GM18499 (cell line): ENCODE measurements around the gene L3MBTL1.

Experiments
- ATAC-seq: cut with Tn5 transposase; IDR thresholded peaks from one replicate; pipeline ENCODE4 v1.9.1; 2021; ENCODE audit warnings: moderate number of reproducible peaks; ENCODE audit not compliant: insufficient read depth, unreplicated experiment

The L3MBTL1 gene

GRCh38 chr20:43533060-43533459, 25.6 kb downstream of the L3MBTL1 start:
- no peak for ATAC-seq

GRCh38 chr20:43534016-43534415, 26.5 kb downstream of the L3MBTL1 start:
- ATAC-seq = no peak

GRCh38 chr20:43534791-43535350, 27.4 kb downstream of the L3MBTL1 start:
- no peak for ATAC-seq

- ATAC-seq = no peak
These were observed 28.0 kb downstream of the L3MBTL1 start for GRCh38 chr20:43535370-43536004.

- ATAC-seq = no peak
These were observed 28.7 kb downstream of the L3MBTL1 start for GRCh38 chr20:43536041-43536816.

- ATAC-seq = no peak
These were observed 29.4 kb downstream of the L3MBTL1 start for GRCh38 chr20:43536817-43537440.

GRCh38 chr20:43537921-43538877, 30.7 kb downstream of the L3MBTL1 start:
- no peak for ATAC-seq

- ATAC-seq = no peak
These were observed 31.6 kb downstream of the L3MBTL1 start for GRCh38 chr20:43538878-43539700.

- ATAC-seq = no peak
These were observed 32.6 kb downstream of the L3MBTL1 start for GRCh38 chr20:43539975-43540672.

GRCh38 chr20:43540673-43541060, 33.2 kb downstream of the L3MBTL1 start:
- ATAC-seq = no peak

- ATAC-seq = no peak
These were observed 33.7 kb downstream of the L3MBTL1 start for GRCh38 chr20:43541214-43541613.

GRCh38 chr20:43542161-43542560, 34.7 kb downstream of the L3MBTL1 start:
- no peak for ATAC-seq

GRCh38 chr20:43542674-43543073, 35.2 kb downstream of the L3MBTL1 start:
- ATAC-seq = no peak

GRCh38 chr20:43543138-43543537, 35.6 kb downstream of the L3MBTL1 start:
- ATAC-seq = no peak

GRCh38 chr20:43544501-43544900, 37.0 kb downstream of the L3MBTL1 start:
- no peak for ATAC-seq

GRCh38 chr20:43545837-43546578, 38.5 kb downstream of the L3MBTL1 start:
- ATAC-seq = no peak

- no peak for ATAC-seq
These were observed 40.9 kb downstream of the L3MBTL1 start for GRCh38 chr20:43548273-43548880.
